DND-41 (cell line): Measurements from ENCODE around the gene ANKS1B.

Experiments
- EZH2 ChIP-seq: IDR thresholded peaks from 3 replicates; pipeline ENCODE4 v1.6.1; 2012; ENCODE audit warnings: borderline replicate concordance, low read depth, mild to moderate bottlenecking, moderate library complexity, low read length, inconsistent platforms; ENCODE audit not compliant: severe bottlenecking
- TF ChIP-seq, protein P1 (sequence below): IDR thresholded peaks from 2 replicates; pipeline ENCODE4 v1.5.1; 2012; ENCODE audit warnings: borderline replicate concordance, low read length, moderate library complexity, mild to moderate bottlenecking; ENCODE audit not compliant: poor library complexity, severe bottlenecking; ENCODE audit errors: extremely low read depth

DNA sequence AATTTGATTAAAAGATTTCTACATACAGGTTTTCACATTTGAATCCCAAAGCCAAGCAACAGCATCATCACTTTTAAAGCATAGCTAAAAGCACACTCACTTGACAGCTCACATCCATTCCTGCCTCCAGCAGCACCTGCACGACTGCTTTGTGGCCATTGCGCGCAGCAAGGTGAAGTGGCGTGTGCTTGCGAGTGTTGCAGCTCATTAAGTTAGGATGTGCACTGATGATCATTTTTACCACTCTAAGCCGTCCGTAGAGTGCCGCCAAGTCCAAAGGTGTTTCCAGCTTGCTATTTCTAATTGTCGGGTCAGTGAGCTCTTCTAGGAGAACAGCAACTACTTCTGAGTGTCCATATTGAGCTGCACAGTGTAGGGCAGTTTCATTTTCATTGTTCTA, 178.4 kb downstream of the ANKS1B start:
- TF ChIP-seq, protein P1, sequence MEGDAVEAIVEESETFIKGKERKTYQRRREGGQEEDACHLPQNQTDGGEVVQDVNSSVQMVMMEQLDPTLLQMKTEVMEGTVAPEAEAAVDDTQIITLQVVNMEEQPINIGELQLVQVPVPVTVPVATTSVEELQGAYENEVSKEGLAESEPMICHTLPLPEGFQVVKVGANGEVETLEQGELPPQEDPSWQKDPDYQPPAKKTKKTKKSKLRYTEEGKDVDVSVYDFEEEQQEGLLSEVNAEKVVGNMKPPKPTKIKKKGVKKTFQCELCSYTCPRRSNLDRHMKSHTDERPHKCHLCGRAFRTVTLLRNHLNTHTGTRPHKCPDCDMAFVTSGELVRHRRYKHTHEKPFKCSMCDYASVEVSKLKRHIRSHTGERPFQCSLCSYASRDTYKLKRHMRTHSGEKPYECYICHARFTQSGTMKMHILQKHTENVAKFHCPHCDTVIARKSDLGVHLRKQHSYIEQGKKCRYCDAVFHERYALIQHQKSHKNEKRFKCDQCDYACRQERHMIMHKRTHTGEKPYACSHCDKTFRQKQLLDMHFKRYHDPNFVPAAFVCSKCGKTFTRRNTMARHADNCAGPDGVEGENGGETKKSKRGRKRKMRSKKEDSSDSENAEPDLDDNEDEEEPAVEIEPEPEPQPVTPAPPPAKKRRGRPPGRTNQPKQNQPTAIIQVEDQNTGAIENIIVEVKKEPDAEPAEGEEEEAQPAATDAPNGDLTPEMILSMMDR: no peak
- TF ChIP-seq EZH2: no peak
